LNCaP clone FGC (cell line): ENCODE results near the gene DNAI1.

Experiments
- DNase-seq: peaks from one replicate; pipeline ENCODE4 v3.0.0-alpha.2; 2011; ENCODE audit warnings: low read depth
- H3K4me3 ChIP-seq: 2 replicates; pipeline ENCODE4 v1.5.1; 2011; ENCODE audit warnings: mild to moderate bottlenecking, low read depth, low read length, control low read depth
- TF ChIP-seq, protein P1 (sequence below): IDR thresholded peaks from 2 replicates; pipeline ENCODE4 v1.5.1; 2012; ENCODE audit warnings: mild to moderate bottlenecking; ENCODE audit not compliant: control insufficient read depth, insufficient read depth; ENCODE audit errors: extremely low read depth

The DNAI1 gene

GRCh38 chr9:34458013-34458958, at the start of gene DNAI1, which contains the start of gene FAM219A:
Gene DNAI1 (plus strand): TSS chr9:34458805. CDS start chr9:34459006, 201 bp downstream.
Gene FAM219A (minus strand): TSS chr9:34458570. CDS start chr9:34458263, 307 bp downstream.
- DNase-seq = peak; percentile 95
- peak within 1 kb of the TSS; percentile 88 for H3K4me3 ChIP-seq
- TF ChIP-seq, protein P1, sequence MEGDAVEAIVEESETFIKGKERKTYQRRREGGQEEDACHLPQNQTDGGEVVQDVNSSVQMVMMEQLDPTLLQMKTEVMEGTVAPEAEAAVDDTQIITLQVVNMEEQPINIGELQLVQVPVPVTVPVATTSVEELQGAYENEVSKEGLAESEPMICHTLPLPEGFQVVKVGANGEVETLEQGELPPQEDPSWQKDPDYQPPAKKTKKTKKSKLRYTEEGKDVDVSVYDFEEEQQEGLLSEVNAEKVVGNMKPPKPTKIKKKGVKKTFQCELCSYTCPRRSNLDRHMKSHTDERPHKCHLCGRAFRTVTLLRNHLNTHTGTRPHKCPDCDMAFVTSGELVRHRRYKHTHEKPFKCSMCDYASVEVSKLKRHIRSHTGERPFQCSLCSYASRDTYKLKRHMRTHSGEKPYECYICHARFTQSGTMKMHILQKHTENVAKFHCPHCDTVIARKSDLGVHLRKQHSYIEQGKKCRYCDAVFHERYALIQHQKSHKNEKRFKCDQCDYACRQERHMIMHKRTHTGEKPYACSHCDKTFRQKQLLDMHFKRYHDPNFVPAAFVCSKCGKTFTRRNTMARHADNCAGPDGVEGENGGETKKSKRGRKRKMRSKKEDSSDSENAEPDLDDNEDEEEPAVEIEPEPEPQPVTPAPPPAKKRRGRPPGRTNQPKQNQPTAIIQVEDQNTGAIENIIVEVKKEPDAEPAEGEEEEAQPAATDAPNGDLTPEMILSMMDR = no peak

DNA sequence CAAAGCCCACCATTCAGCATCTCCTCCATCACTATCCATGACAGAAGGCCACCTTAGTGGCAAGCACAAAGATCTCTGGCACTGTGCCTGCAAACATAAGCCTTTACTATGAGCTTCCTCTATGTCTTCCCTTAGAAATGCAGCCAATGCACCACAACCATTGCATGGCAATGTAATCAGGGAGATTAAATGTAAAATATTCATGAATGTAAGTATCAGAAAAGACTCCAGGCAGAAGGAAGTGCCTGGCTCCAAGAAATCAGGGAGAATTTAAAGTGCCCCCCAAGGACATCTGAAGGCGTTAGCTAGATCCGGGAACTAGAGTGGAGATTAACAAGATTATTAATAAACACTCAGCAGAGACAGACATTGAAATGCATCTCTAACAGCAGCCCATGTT, 49.5 kb upstream of the DNAI1 start:
- H3K4me3 ChIP-seq = no peak overlapping the region
- TF ChIP-seq, protein P1 = no peak
- no peak for DNase-seq

GRCh38 chr9:34412336-34412735, 46.3 kb upstream of the DNAI1 start:
- H3K4me3 ChIP-seq = no peak overlapping the region
- TF ChIP-seq, protein P1 = no peak
- no peak for DNase-seq

- no peak overlapping the region for H3K4me3 ChIP-seq
- no peak for DNase-seq
- TF ChIP-seq, protein P1 = no peak
Measured at GRCh38 chr9:34413231-34413852, 45.3 kb upstream of the DNAI1 start.

DNA sequence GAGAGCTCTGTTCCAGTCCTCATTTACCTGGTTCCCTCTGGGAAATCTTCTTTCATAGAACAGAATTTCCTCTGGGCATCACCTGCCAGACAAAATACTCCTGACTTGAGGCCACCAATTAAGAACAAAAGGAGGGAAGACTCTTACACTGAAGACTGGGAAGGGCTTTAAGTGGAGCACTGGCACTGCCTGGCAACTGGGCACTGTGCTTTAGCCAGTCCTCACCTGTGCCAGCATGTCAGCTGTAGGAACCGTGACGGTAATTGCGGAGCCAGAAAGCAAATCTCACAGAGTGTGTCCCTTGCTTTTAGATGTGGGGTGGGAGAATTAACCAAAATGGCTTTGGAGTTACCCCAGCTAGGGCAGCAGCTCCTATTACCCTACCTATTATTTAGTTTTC, 40.9 kb upstream of the DNAI1 start:
- no peak overlapping the region for H3K4me3 ChIP-seq
- no peak for DNase-seq
- TF ChIP-seq, protein P1 = no peak

- TF ChIP-seq, protein P1 = no peak
- no peak for DNase-seq
Measured at GRCh38 chr9:34419716-34420504, 38.7 kb upstream of the DNAI1 start.

More at GRCh38 chr9:34419716-34420504, 38.7 kb upstream of the DNAI1 start:
- no peak overlapping the region for H3K4me3 ChIP-seq
